ENCODE data around the gene MDK. TPM values are rescaled to one million over a fixed set of nuclear protein-coding genes. Genes with fewer than 3 reads are reported as not detected.

MDK gene
- total and polyA plus RNA-seq, 2 of the 13 experiments (the other 11 are each of a cell fraction or from before 2014, with no cell fraction given) = 312 to 407 TPM

GRCh38 chr11:46361283-46362155 is 19.9 kb upstream of the MDK start:
- Histone ChIP-seq H3K4me3 (replicated peaks in 1 of 3; ENCODE audit: insufficient read depth in 1 of 3, low read depth in 2 of 3, low read length in 3 of 3) (no peak overlapping the region), H3K27ac (ENCODE audit: extremely low read length, insufficient read depth, low read length) (no peak overlapping the region), H3K36me3 (replicated peaks in 1 of 2; ENCODE audit: control insufficient read depth in 1 of 2, insufficient read depth in 2 of 2, low read length in 2 of 2) (0 out of 5 replicates have a peak, but pooled peaks cover 0 to 3% of the 10 kb centered on the region in 2 experiments), H4K20me1 (ENCODE audit: insufficient read depth, low read length) (no peaks in the 10 kb centered on the region), H3K79me2 (ENCODE audit: insufficient read depth, low read length) (no peaks in the 10 kb centered on the region), H2AFZ (ENCODE audit: low read length) (no peak overlapping the region), H3K4me2 (ENCODE audit: low read depth, low read length) (no peak overlapping the region), H3K9ac (ENCODE audit: insufficient read depth, low read depth, low read length) (no peak overlapping the region), H3K9me3 (ENCODE audit: low read length) (no peaks in the 10 kb centered on the region), H3K4me1 (ENCODE audit: insufficient read depth, low read length) (peaks cover 12% of the 10 kb centered on the region), H3K27me3 (ENCODE audit: control insufficient read depth in 1 of 2, insufficient read depth in 2 of 2, low read length in 2 of 2) (no peaks in the 10 kb centered on the region)
- BruUV-seq (replicated peaks) = no TSS peak
- FAIRE-seq (no peak), DNase-seq (ENCODE audit: low spot score) (no peak), ATAC-seq (no peak)
- ChIA-PET CTCF (ENCODE audit: low intra/inter-chr PET ratio, low total read pairs) (no interaction called here), POLR2A (no interaction called here)
- WGBS (ENCODE audit: low lambda C conversion rate) = 97% methylated on average over 4 of the region's 26 CpGs
- intact Hi-C loops (cut with micrococcal nuclease; ENCODE audit: unreplicated experiment) (no loop called here), in situ Hi-C loops (cut with HindIII; ENCODE audit: extremely low pct_ligation_motif_present, low pct_unique_long_range_greater_than_20kb) (no loop called here)
- TF ChIP-seq FIP1L1 (IDR thresholded peaks at IDR 0.05; ENCODE audit: borderline replicate concordance, insufficient read depth, low read depth, low read length) (no peak), NFYB (CRISPR knock-in tag; IDR thresholded peaks at IDR 0.05) (no peak), ZC3H4 (CRISPR knock-in tag; IDR thresholded peaks at IDR 0.05; ENCODE audit: borderline replicate concordance) (no peak), ZNF143 (CRISPR knock-in tag; IDR thresholded peaks at IDR 0.05) (no peak), SMAD9 (CRISPR knock-in tag; IDR thresholded peaks at IDR 0.05) (no peak), DNMT1 (CRISPR knock-in tag; IDR thresholded peaks at IDR 0.05) (no peak), CERS6 (CRISPR knock-in tag; IDR thresholded peaks at IDR 0.05) (no peak), MAZ (IDR thresholded peaks at IDR 0.05; ENCODE audit: borderline replicate concordance, low read depth, low read length) (no peak), MAZ (CRISPR knock-in tag; IDR thresholded peaks at IDR 0.05; ENCODE audit: low read depth) (no peak), ZSCAN5A (CRISPR knock-in tag; IDR thresholded peaks at IDR 0.05; ENCODE audit: borderline replicate concordance) (no peak)

Measured in HepG2 (cell line).